A673 (cell line): Measurements from ENCODE around the gene TNFSF4. TPM values are rescaled to one million over a fixed set of nuclear protein-coding genes. Genes with fewer than 3 reads are reported as not detected.
A peak's percentile ranks its signal among the peaks of the same experiment; 100 is the strongest.

Experiments
- BruUV-seq: library from RNA; stranded (reverse); fragments of 400-500 nt; replicated peaks from 2 replicates; lab custom pipeline; 2021; lab: Mats Ljungman, UMichigan
- CTCF ChIA-PET: fragments of 300-600 bp; sonication (Branson Sonifier 250); formaldehyde crosslinking; loops from one replicate; lab custom pipeline; 2022; ENCODE audit warnings: antibody characterized with exemption; lab: Charles Lee
- POLR2A ChIA-PET: fragments of 300-600 bp; sonication (Branson Sonifier 250); formaldehyde crosslinking; loops from one replicate; lab custom pipeline; 2022; ENCODE audit warnings: antibody characterized with exemption; ENCODE audit not compliant: low non-redundant PET; lab: Charles Lee
- DNase-seq: peaks from one replicate; pipeline ENCODE4 v3.0.0-alpha.2; 2015; ENCODE audit warnings: low spot score
- H3K27ac ChIP-seq: fragments of 200-600 bp; sonication (generic); 2 replicates; pipeline ENCODE4 v1.5.1; 2016; ENCODE audit warnings: mixed run types, low read depth, mild to moderate bottlenecking, mixed read lengths, antibody characterized with exemption, low read length; ENCODE audit not compliant: poor library complexity, severe bottlenecking
- H3K27me3 ChIP-seq: fragments of 200-600 bp; sonication (generic); replicated peaks from 2 replicates; pipeline ENCODE4 v1.6.1; 2017; ENCODE audit warnings: mixed run types, low read depth, mild to moderate bottlenecking, mixed read lengths, antibody characterized with exemption, low read length; ENCODE audit not compliant: insufficient read depth, poor library complexity
- H3K36me3 ChIP-seq: fragments of 200-600 bp; sonication (generic); 2 replicates; pipeline ENCODE4 v1.6.1; 2016; ENCODE audit warnings: mixed run types, mild to moderate bottlenecking, mixed read lengths, antibody characterized with exemption, low read length; ENCODE audit not compliant: insufficient read depth, poor library complexity, severe bottlenecking
- H3K4me1 ChIP-seq: fragments of 200-600 bp; sonication (generic); 2 replicates; pipeline ENCODE4 v1.6.1; 2017; ENCODE audit warnings: mixed run types, mild to moderate bottlenecking, mixed read lengths, antibody characterized with exemption, low read length; ENCODE audit not compliant: insufficient read depth, poor library complexity, severe bottlenecking
- H3K4me3 ChIP-seq: fragments of 200-600 bp; sonication (generic); 2 replicates; pipeline ENCODE4 v1.5.1; 2016; ENCODE audit warnings: low read depth, mixed run types, mild to moderate bottlenecking, mixed read lengths, low read length; ENCODE audit not compliant: poor library complexity, severe bottlenecking
- H3K9me3 ChIP-seq: fragments of 200-600 bp; sonication (generic); 2 replicates; pipeline ENCODE4 v1.6.1; 2016; ENCODE audit warnings: mixed run types, low read depth, mild to moderate bottlenecking, mixed read lengths, antibody characterized with exemption, low read length; ENCODE audit not compliant: poor library complexity, severe bottlenecking
- CTCF ChIP-seq: fragments of 300-800, 200-600 bp; sonication (generic); conservative IDR thresholded peaks from 2 replicates; pipeline ENCODE4 v1.5.1; 2017; ENCODE audit warnings: low read depth, mild to moderate bottlenecking, antibody characterized with exemption, low read length, moderate library complexity, mixed read lengths
- EZH2 ChIP-seq: fragments of 200-600 bp; sonication (generic); IDR thresholded peaks from 2 replicates; pipeline ENCODE4 v1.6.1; 2017; ENCODE audit warnings: borderline replicate concordance, low read depth, mild to moderate bottlenecking, mixed read lengths, antibody characterized with exemption, low read length; ENCODE audit not compliant: poor library complexity, severe bottlenecking
- intact Hi-C: fragments of 100-400 bp; cut with micrococcal nuclease; formaldehyde crosslinking; loops from one replicate; pipeline ENCODE4 v1.10.0; 2022; ENCODE audit not compliant: unreplicated experiment
- total RNA-seq: library from RNA; stranded (reverse); gene quantifications from 2 replicates; pipeline ENCODE4 v1.2.3, GENCODE V29; 2021

The TNFSF4 gene
- total RNA-seq, 1 experiment from 2014 or later: 0.21 TPM

DNA sequence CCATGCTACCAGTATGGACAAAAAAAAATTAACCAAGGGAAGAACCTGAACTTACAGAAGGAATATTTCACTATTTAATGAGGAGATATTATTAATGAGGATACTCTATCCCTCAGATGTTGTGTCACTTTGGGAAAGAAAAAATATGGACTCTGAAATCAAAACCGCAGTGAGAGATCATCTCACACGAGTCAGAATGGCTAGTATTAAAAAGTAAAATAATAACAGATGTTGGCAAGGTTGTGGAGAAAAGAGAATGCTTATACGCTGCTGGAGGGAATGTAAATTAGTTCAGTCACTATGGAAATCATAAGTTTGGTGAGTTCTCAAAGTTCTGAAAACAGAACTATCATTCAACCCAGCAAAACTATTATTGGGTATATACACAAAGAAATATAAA is 30.9 kb downstream of the TNFSF4 start:
- CTCF ChIA-PET: no interaction called here
- Histone ChIP-seq H3K27ac (no peak overlapping the region), H3K4me3 (no peak overlapping the region), H3K27me3 (no peaks in the 10 kb centered on the region), H3K4me1 (no peaks in the 10 kb centered on the region), H3K9me3 (peaks cover 9% of the 10 kb centered on the region), H3K36me3 (no peaks in the 10 kb centered on the region)
- DNase-seq: no peak
- POLR2A ChIA-PET: no interaction called here
- TF ChIP-seq EZH2 (no peak), CTCF (no peak)
- BruUV-seq: no TSS peak
- intact Hi-C loops: no loop called here

GRCh38 chr1:173175514-173176145 is 31.5 kb downstream of the TNFSF4 start:
- peak; percentile 5 for DNase-seq

GRCh38 chr1:173173388-173173787 is 33.7 kb downstream of the TNFSF4 start:
- DNase-seq: no peak
- TF ChIP-seq EZH2 (no peak), CTCF (no peak)
- H3K27me3 ChIP-seq: no peaks in the 10 kb centered on the region
- H3K36me3 ChIP-seq: no peaks in the 10 kb centered on the region
- peaks cover 9% of the 10 kb centered on the region for H3K9me3 ChIP-seq
- no TSS peak for BruUV-seq
- H3K27ac ChIP-seq: no peak overlapping the region
- H3K4me3 ChIP-seq: no peak overlapping the region
- intact Hi-C loops: no loop called here
- ChIA-PET CTCF (no interaction called here), POLR2A (no interaction called here)
- no peaks in the 10 kb centered on the region for H3K4me1 ChIP-seq

More at GRCh38 chr1:173175514-173176145, 31.5 kb downstream of the TNFSF4 start:
- POLR2A ChIA-PET: interaction anchor here (0.5 kb wide), 1 partner anchor 176 kb away, joined by 3 read pairs; no protein-coding TSS in a partner anchor
- no peaks in the 10 kb centered on the region for H3K4me1 ChIP-seq
- H3K27me3 ChIP-seq: no peaks in the 10 kb centered on the region
- intact Hi-C loops: no loop called here
- BruUV-seq: no TSS peak
- no peak for TF ChIP-seq CTCF
- TF ChIP-seq EZH2: no peak
- H3K9me3 ChIP-seq: peaks cover 9% of the 10 kb centered on the region
- CTCF ChIA-PET: no interaction called here
- H3K4me3 ChIP-seq: no peak overlapping the region
- H3K27ac ChIP-seq: no peak overlapping the region
- no peaks in the 10 kb centered on the region for H3K36me3 ChIP-seq
